GM19372 (cell line): ENCODE results near the gene HCRT.
"Not testable (repeated sequence)": the region's sequence is repeated elsewhere in the genome, so short reads cannot be mapped to it uniquely, and the experiment has no call there.

Source experiments
- ATAC-seq: cut with Tn5 transposase; IDR thresholded peaks from one replicate; pipeline ENCODE4 v1.9.1; 2021; ENCODE audit warnings: mild to moderate bottlenecking, low read depth, moderate library complexity; ENCODE audit not compliant: unreplicated experiment

Gene HCRT

DNA sequence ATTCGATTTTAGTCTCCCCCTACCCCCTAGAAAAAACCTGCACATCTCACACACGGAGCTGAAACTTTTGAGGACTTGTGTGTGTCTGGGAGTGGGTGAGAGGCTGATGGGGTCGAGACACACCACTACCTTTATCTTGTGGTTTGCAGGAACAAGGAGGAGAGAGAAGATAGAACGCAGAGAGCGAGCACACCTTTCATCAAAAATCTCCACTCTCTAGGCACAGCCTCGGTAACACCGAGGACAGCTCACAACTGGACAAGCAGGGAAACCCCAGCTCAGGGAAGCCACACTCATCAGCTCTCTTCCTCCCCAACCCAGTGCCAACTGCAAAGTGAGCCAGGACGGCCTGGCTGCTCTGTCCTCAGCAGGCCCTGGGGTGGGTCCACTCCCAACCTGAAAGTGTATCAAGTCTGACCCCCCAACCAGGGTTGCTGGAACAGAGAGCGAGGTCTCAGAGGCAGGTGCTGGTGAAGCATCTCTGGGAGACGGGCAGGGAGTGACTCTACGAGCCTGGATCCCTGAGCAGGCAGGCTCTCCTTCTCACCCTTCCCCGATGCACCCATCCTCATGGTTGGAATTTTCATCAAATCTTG, 14.3 kb upstream of the HCRT start:
- ATAC-seq, result no peak

DNA sequence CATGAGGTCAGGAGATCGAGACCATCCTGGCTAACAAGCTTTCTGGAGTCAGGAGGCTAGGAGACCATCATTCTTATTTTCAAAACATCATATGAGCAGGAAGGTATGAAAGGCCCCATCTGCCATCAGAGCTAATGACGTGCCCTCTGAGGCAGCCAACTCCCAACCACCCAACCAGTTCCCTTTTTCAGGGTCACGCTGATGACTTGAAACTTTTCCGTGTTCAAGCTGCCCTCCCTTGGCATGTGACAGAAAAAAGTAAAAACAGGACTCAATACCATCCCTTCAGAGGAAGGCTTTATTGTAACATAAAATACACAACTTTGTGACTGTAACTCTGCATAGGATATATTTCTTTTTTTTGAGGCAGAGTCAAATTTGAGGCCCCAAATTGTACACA, 13.6 kb upstream of the HCRT start:
- no peak for ATAC-seq

DNA sequence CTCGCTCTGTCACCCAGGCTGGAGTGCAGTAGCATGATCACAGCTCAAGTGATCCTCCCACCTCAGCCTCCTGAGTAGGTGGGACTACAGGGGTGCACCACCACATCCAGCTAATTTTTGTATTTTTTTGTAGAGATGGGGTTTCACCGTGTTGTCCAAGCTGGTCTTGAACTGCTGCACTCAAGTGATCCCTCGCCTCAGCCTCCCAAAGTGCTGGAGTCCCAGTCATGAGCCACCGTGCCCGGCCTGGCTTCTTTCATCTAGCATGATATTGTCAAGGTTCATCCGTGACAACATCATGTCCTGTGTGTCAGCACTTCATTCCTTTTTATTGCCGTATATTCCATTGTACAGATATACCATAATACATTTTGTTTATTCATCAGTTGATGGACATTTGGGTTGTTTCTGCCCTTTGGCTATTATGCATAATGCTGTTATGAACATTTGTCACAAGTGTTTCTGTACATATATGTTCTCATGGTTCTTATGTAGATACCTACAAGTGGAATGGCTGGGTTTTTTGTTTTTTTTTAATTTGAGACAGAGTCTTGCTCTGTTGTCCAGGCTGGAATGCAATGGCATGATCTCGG, 12.4 kb upstream of the HCRT start:
- ATAC-seq, result no peak

DNA sequence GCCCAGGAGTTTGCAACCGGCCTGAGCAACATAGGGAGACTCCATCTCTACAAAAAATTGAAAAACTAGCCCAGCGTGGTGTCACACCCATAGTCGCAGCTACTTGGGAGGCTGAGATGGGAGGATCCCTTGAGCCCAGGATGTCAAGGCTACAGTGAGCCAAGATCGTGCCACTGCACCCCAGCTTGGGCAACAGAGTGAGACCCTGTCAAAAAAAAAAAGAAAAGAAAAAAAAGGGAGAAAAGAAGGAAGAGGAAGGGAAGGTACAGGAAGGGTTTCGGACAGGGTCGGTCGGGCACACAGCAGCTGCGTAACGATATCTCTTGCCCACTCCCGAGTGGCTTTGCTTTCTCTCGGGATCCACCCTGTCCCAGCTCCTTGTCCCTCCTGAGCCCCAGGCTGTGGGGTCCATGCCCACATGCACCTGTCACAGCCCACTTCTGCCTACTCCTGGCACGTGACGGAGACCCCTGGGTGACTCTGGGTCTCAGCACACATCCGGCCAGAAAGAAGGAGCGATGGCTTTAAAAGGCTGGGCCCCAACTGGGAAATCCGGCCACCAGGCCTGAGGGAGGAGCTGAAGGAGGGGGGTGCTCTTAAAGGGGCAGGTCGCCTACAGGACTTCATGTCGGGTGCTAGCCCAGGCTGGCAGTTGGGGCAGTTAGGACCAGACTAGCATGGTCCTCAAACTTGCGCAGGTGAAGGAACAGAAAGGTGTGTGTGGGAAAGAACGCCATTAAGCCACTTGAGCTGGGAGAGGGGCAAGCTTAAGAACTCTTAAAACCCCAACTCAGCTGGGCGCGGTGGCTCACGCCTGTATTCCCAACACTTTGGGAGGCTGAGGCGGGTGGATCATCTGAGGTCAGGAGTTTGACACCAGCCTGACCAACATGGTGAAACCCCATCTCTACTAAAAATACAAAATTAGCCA, 9.0 kb upstream of the HCRT start, which contains the start of gene GHDC:
TSS of gene GHDC (minus strand) at position 526 of the 931 bp plus-strand sequence. CDS start 913 bp downstream, outside the sequence.
- peak; percentile 95 for ATAC-seq

DNA sequence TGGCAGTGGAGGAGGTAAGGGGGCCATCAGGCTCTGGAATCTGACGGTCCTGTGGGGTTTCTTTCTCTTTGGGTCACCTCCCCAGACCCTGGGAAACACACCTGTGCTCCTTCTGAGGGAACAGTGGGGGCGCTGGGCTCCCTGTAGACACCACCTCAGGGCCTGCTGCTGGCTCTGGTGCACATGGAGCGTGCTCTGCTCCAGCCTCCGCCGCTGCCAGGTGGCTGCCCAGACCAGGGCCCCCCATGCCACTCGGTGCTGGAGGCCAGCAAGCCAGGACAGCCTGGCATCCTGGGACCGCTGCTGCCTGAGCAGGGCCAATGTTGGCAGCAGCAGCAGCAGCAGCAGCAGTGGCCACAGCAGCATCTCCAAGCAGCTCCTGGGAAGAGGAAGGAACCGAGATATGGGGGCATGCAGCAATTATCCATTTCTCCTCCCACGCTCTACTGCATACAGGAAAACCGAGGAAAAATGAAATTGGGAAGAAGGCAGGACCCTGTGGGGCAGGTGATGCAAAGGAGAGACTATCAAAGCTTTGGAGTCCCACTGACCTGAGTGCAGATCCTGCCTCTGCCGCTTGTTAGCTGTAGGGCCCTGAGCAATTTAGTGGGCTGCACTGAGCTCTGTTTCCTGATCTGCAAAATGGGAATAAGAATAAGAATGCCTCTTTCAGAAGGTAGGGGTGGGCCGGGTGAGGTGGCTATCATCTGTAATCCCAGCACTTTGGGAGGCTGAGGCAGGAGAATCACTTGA, 8.1 kb upstream of the HCRT start:
- no peak for ATAC-seq

DNA sequence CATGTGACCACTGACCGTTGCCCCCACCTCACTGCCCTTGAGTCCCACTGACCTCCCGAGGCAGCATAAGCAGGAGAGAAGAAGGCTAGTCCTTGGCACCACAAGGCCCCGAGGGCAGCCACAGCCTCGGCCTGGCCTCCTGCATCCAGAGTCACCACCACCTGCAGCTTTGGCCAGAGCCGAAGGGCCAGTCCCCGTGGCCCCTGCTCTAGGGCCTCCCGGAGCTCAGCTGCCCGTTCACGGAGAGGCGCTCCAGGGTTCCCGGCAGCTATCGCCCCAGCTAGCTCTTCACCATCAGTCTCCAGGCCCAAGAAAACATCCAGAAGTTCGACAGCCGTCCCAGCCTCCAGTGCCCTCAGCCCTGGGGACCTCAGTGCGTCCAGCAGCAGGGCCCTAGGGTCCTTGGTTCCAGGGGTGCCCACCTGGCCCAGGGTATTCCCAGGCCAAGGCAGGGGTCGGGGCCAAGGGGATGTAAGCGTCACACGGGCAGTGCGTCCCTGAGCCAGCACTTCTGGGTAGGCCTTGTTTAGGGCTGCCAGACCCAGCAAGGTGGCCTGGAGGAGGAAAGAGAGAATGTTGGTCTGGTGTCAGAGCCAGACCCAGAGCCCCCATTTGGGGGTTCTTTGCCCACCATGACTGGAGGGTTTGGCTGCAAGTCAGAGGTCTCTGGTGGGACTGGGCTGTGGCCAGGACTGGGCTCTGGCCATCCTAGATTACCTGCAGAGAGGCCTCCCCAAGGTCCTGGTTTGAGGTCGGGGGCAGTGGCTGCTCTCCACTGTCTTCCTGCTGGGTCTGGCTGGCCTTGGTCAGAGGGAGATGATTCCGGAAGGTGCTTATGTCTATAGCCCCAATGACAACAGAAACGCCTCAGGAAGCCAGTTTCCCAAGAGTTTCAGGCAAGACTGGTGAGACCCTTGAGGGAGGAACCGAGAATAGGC, 7.2 kb upstream of the HCRT start:
- no peak for ATAC-seq

DNA sequence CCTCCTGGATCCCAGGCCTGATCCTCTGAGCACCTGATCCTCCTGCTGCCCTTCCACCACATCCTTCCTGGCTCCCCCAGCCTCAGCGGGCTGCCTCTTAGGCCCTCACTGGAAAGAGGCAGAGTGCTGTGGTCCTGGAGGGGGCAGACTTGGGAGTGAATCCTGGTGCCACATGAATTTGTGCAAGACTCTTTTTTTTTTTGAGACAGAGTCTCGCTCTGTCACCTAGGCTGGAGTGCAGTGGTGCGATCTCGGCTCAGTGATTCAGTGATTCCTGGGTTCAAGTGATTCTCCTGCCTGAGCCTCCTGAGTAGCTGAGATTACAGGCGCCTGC, 6.0 kb upstream of the HCRT start:
- no peak for ATAC-seq

DNA sequence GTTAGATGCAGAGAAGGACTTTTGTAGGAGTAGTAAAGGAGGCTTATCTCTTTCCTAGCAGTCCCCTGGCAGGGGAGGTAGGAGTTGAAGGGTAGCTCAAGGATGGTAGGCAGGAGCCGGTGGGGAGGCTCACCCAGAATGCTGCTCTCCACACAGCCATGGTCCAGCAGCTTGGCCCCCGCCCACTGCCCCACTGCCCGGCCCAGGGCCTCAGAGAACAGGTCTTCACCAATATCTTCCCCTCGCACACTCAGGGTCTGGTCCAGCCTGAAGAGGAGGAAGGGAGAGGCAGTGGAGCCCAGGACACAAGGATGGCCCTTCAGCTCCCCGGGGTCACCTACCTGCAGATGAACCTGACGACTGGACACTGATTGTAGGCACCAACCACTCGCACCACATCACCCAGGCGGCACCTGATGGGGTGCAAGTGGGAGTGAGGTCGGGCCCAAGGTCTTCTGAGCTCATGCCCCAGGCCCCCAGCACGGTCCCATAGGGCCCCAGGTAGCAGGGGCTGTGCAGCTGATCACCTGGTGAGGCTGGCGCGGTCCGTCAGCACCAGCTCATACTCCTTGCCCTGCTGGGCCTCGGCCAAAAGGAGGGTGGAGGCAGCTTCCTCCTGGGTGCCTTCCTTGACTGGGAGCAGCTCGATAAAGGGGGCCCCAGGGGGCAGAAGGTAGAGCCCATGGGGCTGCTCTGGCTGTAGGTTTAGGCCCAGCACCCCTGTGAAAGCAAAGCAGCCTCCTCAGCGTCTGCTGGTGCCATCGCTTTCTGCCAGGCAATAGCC, 5.4 kb upstream of the HCRT start:
- ATAC-seq, result no peak

DNA sequence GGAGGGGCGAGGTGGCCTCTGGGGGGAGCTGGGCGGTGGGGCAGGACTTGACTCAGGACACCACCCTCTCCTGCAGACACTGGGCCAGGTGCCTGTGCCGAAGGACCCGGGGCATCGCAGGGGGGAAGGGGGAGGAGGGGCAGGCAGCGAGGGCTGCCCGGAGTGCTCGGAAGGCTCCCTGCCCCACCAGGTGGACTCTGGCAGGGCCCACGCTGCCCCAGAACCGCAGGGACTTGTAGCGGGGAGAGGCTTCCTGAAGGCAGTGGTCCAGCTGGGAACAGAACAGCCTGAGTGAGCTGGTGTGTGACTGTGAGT, 4.4 kb upstream of the HCRT start:
- no peak for ATAC-seq

DNA sequence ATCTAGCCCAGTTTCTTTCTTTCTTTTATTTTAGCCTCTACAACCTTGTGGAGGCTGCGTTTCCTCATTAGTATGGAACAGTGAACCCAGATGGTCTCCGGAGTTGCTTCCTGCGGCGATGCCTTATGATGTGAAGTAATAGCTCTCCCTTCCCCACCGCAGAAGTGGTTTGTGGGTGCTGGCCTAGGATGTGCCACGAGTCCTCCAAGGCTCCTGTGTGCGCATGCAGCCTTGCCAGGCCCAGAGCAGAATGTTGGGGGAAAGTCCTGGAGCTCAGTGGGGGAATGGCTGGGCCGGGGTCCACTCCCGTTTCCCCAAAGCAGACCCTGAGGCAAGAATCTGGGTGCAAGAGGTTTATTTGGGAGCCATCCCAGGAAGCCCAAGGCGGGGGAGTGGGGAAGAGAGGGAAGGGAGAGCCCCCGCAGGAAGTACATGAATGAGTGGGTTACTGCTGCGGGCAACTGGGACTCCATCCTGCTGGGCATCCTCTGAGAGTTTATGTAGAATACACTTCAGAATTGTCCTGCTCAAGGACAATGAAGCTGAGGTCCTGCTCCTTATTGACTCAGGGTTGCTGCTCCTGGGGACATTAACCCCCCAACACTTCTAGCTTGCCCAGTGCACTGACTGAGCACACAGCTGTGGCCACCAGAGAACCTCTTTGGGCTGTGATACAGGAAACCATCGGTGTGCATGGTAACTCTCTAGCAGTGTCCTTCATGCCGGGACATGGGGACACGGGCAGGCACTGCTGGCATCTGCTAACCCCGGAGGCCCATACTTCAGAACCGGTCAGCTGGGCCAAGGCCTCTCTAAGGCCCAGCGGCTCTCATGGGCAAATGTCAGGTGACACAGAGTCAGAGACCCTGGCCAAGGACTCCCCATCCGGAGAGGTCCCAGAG, 3.7 kb upstream of the HCRT start:
- no peak for ATAC-seq

DNA sequence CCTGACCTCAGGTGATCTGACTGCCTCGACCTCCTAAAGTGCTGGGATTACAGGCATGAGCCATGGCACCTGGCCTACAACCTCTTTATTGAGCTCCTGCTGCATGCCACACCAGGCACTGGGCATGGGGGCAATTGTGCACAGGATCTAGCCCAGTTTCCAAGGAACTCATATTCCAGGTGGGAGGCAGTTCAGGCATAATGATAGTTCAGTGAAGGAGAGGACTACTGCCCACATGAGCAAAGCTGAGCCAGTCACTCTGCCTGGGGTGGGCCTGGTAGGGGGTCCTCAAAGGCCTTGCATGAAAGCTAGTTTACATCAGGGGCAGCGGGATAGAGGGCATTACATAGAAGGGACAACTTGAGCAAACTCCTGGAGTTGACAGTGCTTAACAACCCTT, 2.6 kb upstream of the HCRT start:
- ATAC-seq, result no peak

DNA sequence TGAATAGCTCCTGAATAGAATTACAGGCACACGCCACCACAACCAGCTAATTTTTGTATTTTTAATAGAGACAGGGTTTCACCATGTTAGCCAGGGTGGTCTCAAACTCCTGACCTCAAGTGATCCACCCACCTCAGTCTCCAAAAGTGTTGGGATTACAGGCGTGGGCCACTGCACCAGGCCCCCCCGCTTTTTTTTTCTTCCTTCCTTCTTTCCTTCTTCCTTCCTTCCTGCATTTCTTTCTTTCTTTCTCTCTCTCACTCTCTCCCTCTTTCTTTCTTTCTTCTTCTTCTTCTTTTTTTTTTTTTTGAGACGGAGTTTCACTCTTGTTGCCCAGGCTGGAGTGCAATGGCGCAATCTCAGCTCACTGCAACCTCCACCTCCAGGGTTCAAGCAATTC, 939 bp upstream of the HCRT start:
- ATAC-seq, result not testable (repeated sequence)

DNA sequence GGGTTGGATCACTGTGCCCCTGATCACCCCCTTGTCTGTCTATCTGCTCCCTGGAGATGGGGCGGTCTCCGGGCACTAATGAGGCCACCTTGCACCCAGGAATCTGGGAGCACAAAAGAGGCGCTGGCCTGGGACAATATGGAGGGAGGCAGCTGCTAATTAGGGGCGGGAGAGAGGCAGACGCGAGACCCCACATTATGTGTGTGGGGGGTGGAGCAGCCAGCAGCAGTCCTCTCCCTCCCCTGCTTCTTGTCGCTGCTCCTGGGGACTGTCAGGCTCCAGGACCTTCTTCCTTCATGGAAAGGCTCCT, 324 bp upstream of the HCRT start:
- no peak for ATAC-seq

DNA sequence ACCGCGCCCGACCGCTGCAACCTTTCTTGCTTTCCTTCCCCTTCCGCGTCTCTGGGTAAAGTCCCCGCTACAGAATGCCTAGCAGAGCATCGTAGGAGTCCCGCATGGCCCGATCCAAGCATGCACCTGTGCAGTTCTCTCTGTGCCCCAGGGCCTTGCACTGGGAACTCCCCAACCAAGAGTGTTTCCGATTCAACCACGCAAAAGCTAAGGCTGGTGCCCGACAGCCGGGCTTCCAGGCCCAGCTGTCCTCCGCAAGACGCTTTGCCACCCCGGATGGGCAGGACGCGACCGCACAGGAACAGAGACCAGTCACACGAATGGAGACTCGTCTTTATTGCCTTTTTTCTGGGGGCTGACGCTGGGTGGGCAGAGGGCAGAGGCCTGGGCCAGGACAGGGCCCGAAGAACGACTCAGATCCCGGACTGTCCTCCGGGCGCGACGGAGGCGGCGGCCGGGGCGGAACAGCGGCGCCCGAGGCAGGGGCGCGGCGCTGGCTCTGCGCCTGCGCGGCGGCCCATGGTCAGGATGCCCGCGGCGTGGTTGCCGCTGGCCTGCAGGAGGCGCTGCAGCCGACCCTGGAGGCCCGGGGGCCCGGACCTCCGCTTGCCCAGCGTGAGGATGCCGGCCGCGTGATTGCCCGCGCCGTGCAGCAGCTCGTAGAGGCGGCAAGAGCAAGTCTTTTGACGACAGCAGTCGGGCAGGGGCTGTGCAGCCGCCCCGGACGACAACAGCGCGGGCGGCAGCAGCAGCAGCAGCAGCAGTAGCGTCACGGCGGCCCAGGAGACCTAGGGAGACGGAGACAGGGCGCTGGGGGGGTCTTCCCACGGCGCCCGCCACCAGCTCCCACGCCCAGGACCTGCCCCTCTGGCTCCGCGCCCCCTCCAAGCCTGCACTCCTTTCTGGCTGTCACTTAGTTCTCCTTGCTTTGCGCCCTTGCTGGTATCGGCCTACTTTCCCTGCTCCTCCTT, 1.2 kb downstream of the HCRT start:
- peak; percentile 59 for ATAC-seq

DNA sequence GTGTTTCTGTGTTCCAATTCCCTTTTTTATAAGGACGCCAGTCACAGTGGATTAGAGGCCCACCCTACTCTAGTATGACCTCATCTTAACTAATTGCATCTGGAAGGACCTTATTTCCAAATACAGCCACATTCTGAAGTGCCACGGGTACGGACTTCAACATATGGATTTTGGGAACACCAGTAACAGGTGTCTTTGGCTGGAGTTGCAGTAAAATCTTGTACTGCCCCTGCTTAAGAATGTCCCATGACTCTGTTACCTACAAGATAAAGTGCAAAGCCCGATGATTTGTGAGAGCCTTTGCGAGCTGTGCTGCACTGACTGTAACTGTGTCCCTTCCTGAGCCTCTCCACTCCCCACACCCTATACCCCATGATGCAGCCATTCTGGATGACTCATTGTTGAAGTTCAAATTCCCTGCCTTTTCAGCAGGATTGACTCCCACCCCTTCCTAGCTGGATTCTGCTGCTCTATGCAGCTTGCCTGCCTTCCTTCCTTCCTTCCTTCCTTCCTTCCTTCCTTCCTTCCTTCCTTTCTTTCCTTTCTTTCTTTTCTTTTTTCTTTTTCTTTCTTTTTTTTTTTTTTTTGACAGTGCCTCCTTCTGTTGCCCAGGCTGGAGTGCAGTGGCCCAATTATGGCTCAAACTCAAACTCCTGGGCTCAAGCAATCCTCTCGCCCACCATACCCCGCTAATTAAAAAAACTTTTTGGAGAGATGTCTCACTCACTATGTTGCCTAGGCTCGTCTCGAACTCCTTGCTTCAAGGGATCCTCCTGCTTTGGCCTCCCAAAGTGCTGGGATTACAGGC, 2.1 kb downstream of the HCRT start:
- no peak for ATAC-seq

DNA sequence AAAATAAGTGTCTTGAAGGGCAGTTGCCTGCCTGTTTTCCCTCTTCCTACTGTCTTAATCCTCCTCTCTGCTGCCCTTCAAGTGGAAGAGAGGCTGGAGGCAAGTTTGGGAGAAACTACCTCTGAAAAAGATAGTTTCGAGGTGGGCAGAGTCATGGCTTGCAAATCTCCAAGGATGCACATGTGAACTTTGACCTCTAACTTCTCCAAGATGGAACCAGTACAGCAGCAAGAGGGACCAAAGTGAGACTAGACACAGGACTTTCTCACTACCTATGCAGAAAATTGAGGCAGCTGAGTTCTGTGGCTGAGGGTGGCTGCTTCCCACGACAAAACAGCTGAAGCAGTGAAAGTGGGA, 3.4 kb downstream of the HCRT start:
- no peak for ATAC-seq
